C4-2B (cell line): ENCODE measurements around the gene NLK.
"Not testable (repeated sequence)": the region's sequence is repeated elsewhere in the genome, so short reads cannot be mapped to it uniquely, and the experiment has no call there.

Experiments used
- H3K27ac ChIP-seq: fragments of 450-650 bp; 2 replicates; pipeline ENCODE4 v1.5.1; 2017
- ZFX ChIP-seq: fragments of 450-650 bp; IDR thresholded peaks from 2 replicates; pipeline ENCODE4 v1.6.1; 2017
- TF ChIP-seq, protein P1 (sequence below): fragments of 450-650 bp; conservative IDR thresholded peaks from 2 replicates; pipeline ENCODE4 v1.5.1; 2017; ENCODE audit warnings: mild to moderate bottlenecking

The NLK gene

GRCh38 chr17:28151001-28151400, 108.5 kb downstream of the NLK start:
- H3K27ac ChIP-seq = no peak overlapping the region
- TF ChIP-seq ZFX = no peak
- TF ChIP-seq, protein P1, sequence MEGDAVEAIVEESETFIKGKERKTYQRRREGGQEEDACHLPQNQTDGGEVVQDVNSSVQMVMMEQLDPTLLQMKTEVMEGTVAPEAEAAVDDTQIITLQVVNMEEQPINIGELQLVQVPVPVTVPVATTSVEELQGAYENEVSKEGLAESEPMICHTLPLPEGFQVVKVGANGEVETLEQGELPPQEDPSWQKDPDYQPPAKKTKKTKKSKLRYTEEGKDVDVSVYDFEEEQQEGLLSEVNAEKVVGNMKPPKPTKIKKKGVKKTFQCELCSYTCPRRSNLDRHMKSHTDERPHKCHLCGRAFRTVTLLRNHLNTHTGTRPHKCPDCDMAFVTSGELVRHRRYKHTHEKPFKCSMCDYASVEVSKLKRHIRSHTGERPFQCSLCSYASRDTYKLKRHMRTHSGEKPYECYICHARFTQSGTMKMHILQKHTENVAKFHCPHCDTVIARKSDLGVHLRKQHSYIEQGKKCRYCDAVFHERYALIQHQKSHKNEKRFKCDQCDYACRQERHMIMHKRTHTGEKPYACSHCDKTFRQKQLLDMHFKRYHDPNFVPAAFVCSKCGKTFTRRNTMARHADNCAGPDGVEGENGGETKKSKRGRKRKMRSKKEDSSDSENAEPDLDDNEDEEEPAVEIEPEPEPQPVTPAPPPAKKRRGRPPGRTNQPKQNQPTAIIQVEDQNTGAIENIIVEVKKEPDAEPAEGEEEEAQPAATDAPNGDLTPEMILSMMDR = no peak

DNA sequence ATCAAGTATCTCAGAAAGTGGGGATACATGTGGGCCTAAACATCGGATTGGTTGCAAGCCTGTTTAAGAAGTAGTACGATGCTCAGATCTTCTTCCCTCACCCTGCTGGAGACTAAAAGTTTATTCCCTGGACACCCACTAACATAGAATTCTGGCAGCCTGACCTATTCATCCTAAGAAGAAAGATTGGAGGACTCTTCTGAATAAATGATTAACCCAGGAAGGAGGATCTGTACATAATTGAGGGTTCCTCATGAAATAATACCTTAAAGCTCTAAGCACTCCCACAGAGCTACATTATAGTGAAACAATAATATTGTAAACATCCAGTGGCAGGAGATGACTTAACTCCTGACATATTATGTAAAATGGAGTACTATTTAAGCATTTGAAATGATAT, 111.7 kb downstream of the NLK start:
- TF ChIP-seq, protein P1 = no peak
- TF ChIP-seq ZFX = no peak
- H3K27ac ChIP-seq = no peak overlapping the region

DNA sequence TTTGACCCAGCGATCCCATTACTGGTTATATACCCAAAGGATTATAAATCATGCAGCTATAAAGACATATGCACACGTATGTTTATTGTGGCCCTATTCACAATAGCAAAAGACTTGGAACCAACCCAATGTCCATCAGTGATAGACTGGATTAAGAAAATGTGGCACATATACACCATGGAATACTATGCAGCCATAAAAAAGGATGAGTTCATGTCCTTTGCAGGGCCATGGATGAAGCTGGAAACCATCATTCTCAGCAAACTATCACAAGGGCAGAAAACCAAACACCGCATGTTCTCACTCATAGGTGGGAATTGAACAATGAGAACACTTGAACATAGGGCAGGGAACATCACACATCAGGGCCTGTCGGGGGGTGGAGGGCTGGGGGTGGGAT, 112.9 kb downstream of the NLK start:
- not testable (repeated sequence) for H3K27ac ChIP-seq

GRCh38 chr17:28159004-28159403, 116.5 kb downstream of the NLK start:
- TF ChIP-seq ZFX = no peak
- TF ChIP-seq, protein P1 = no peak
- H3K27ac ChIP-seq = no peak overlapping the region

- no peak overlapping the region for H3K27ac ChIP-seq
- TF ChIP-seq ZFX = no peak
- TF ChIP-seq, protein P1 = no peak
These were observed 117.4 kb downstream of the NLK start for GRCh38 chr17:28159924-28160323.

DNA sequence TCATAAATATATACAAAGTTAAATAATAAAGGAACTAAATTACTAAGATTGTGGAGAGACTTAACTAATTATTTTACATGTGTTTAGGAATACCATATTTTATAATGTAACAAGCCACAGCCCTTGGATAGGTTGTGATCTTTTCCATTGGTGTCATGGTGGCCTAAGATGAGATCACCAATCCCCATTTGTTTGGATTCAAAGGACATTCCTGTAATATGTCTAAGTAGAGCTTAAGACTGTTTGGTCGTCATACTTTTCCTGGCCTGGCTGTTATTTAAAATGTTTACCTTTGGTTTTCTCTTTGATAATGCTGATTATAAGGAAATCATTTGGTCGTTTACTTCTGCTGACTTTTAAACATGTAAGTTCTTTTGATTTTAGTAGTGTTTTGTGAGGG, 118.1 kb downstream of the NLK start:
- H3K27ac ChIP-seq = no peak overlapping the region

GRCh38 chr17:28161311-28161710, 118.8 kb downstream of the NLK start:
- H3K27ac ChIP-seq = no peak overlapping the region
- TF ChIP-seq, protein P1 = no peak
- TF ChIP-seq ZFX = no peak

More for the DNA sequence above, 118.1 kb downstream of the NLK start:
- TF ChIP-seq, protein P1 = no peak

DNA sequence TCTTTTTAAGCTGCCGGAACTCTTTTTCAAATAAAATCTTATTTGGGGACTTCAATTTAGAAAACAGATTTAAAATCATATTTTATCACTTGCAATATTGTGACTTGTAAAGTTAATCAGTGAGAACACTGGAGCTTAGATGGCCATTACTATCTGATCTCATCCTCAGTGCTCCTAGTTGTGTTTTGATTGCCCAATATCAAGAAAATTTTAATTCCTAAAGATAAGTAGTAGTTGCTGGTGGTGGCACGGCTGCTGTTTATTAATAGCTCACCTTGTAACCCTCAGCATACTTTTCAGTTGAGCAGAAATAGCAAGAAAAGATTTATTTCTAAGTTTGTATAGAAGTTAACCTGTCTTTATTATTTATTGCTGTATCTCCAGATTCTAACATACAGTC, 124.0 kb downstream of the NLK start:
- TF ChIP-seq ZFX = no peak
- no peak overlapping the region for H3K27ac ChIP-seq
